H1 (cell line): ENCODE measurements around the gene SORCS3. TPM values are rescaled to one million over a fixed set of nuclear protein-coding genes. Genes with fewer than 3 reads are reported as not detected.

ENCODE experiments used
- CTCF ChIA-PET: fragments of 300-600 bp; sonication (Branson Sonifier 250); formaldehyde crosslinking; loops from one replicate; lab custom pipeline; 2021; ENCODE audit not compliant: partially characterized antibody; lab: Charles Lee
- POLR2A ChIA-PET: fragments of 300-600 bp; sonication (Branson Sonifier 250); formaldehyde crosslinking; loops from one replicate; lab custom pipeline; 2021; ENCODE audit warnings: inconsistent platforms; ENCODE audit not compliant: partially characterized antibody; lab: Charles Lee
- DNase-seq, 2 experiments: peaks; one replicate each; pipeline versions ENCODE4 v3.0.0 to v3.0.0-alpha.2; 2010 to 2022; ENCODE audit warnings: low spot score in 2 of 2, low read depth in 1 of 2, mixed read lengths in 1 of 2
- FAIRE-seq: peaks from 2 replicates; lab custom pipeline; 2011; peaks lifted over from hg19 to GRCh38; lab: Jason Lieb, UNC
- H2AFZ ChIP-seq: 2 replicates; pipeline ENCODE4 v1.8.1; 2012; ENCODE audit warnings: low read length, inconsistent platforms
- H2AK5ac ChIP-seq: 2 replicates; pipeline ENCODE4 v1.6.1; 2013; ENCODE audit warnings: low read depth, low read length
- H2BK120ac ChIP-seq: replicated peaks from 2 replicates; pipeline ENCODE3; 2013; ENCODE audit warnings: low read depth, low read length, inconsistent platforms
- H2BK12ac ChIP-seq: 2 replicates; pipeline ENCODE4 v1.6.1; 2013; ENCODE audit warnings: low read depth, low read length
- H2BK15ac ChIP-seq: 2 replicates; pipeline ENCODE4 v1.6.1; 2013; ENCODE audit warnings: low read length
- H2BK20ac ChIP-seq: 2 replicates; pipeline ENCODE4 v1.6.1; 2013; ENCODE audit warnings: low read length
- H2BK5ac ChIP-seq: 2 replicates; pipeline ENCODE4 v1.6.1; 2013; ENCODE audit warnings: low read depth, low read length
- H3K14ac ChIP-seq: 2 replicates; pipeline ENCODE4 v1.6.1; 2013; ENCODE audit warnings: inconsistent platforms; ENCODE audit not compliant: insufficient read length
- H3K18ac ChIP-seq: 2 replicates; pipeline ENCODE4 v1.6.1; 2013; ENCODE audit warnings: low read length; ENCODE audit errors: extremely low read depth
- H3K23ac ChIP-seq: 2 replicates; pipeline ENCODE4 v1.6.1; 2013; ENCODE audit warnings: inconsistent platforms; ENCODE audit not compliant: insufficient read length
- H3K23me2 ChIP-seq: 2 replicates; pipeline ENCODE4 v1.6.1; 2013; ENCODE audit warnings: low read depth, low read length
- H3K27ac ChIP-seq: 2 replicates; pipeline ENCODE4 v1.6.1; 2011; ENCODE audit warnings: low read depth, low read length, inconsistent platforms
- H3K27me3 ChIP-seq, 4 experiments: replicated peaks in 1 of 4; 1 replicate in 1 of 4; 2 replicates in 3 of 4; pipeline versions ENCODE4 v1.6.1 to v1.8.1; 2011 to 2013; ENCODE audit warnings: low read length in 3 of 4, mild to moderate bottlenecking in 3 of 4, inconsistent platforms in 2 of 4, mixed read lengths in 2 of 4, moderate library complexity in 1 of 4; ENCODE audit not compliant: control insufficient read depth in 3 of 4, insufficient read depth in 3 of 4; ENCODE audit errors: extremely low read depth in 1 of 4
- H3K36me3 ChIP-seq, 4 experiments: 2 replicates each; pipeline versions ENCODE4 v1.6.1 to v1.8.1; 2011 to 2013; ENCODE audit warnings: mild to moderate bottlenecking in 4 of 4, low read length in 3 of 4, moderate library complexity in 2 of 4, control low read depth in 1 of 4, inconsistent platforms in 1 of 4; ENCODE audit not compliant: insufficient read depth in 4 of 4, control insufficient read depth in 2 of 4
- H3K4ac ChIP-seq: replicated peaks from 2 replicates; pipeline ENCODE3; 2013; ENCODE audit warnings: low read length, low read depth, mixed read lengths, inconsistent platforms; ENCODE audit not compliant: insufficient read length
- H3K4me1 ChIP-seq, 4 experiments: replicated peaks in 1 of 4; 1 replicate in 1 of 4; 2 replicates in 3 of 4; pipeline versions ENCODE4 v1.6.1 to v1.8.1; 2011 to 2013; ENCODE audit warnings: low read length in 3 of 4, inconsistent platforms in 2 of 4, mixed read lengths in 1 of 4; ENCODE audit not compliant: insufficient read depth in 4 of 4, control insufficient read depth in 3 of 4
- H3K4me2 ChIP-seq, 2 experiments: 2 replicates each; pipeline versions ENCODE4 v1.6.1 to v1.8.1; 2011 to 2013; ENCODE audit warnings: low read depth in 2 of 2, low read length in 2 of 2, control low read depth in 1 of 2, inconsistent platforms in 1 of 2, mild to moderate bottlenecking in 1 of 2; ENCODE audit not compliant: insufficient read depth in 1 of 2
- H3K4me3 ChIP-seq, 4 experiments: fragments of 200-600, 300-600 bp in 1 of 4; sonication (generic), shearing (Covaris generic), sonication (Bioruptor Twin) in 1 of 4; 2 replicates each; pipeline versions ENCODE4 v1.5.1 to v1.8.1; 2011 to 2016; ENCODE audit warnings: low read length in 4 of 4, low read depth in 3 of 4, control low read depth in 2 of 4, inconsistent platforms in 2 of 4, mild to moderate bottlenecking in 2 of 4, mixed read lengths in 1 of 4, moderate library complexity in 1 of 4; ENCODE audit not compliant: insufficient read depth in 2 of 4; ENCODE audit errors: extremely low read depth in 1 of 4
- H3K56ac ChIP-seq: replicated peaks from 2 replicates; pipeline ENCODE3; 2013; ENCODE audit warnings: low read depth, mild to moderate bottlenecking, mixed read lengths, low read length, inconsistent platforms; ENCODE audit not compliant: insufficient read length
- H3K79me1 ChIP-seq: 2 replicates; pipeline ENCODE4 v1.6.1; 2013; ENCODE audit warnings: low read depth, low read length, control low read depth
- H3K79me2 ChIP-seq, 2 experiments: 2 replicates each; pipeline versions ENCODE4 v1.6.1 to v1.8.1; 2012 to 2013; ENCODE audit warnings: low read length in 2 of 2, mild to moderate bottlenecking in 2 of 2, inconsistent platforms in 1 of 2; ENCODE audit not compliant: insufficient read depth in 2 of 2, control insufficient read depth in 1 of 2
- H3K9ac ChIP-seq, 4 experiments: replicated peaks in 1 of 4; 1 replicate in 1 of 4; 2 replicates in 3 of 4; pipeline versions ENCODE4 v1.6.1 to v1.8.1; 2011 to 2013; ENCODE audit warnings: low read depth in 3 of 4, low read length in 3 of 4, control low read depth in 2 of 4, mild to moderate bottlenecking in 2 of 4, moderate library complexity in 2 of 4, inconsistent platforms in 1 of 4; ENCODE audit errors: extremely low read depth in 1 of 4
- H3K9me3 ChIP-seq, 2 experiments: 2 replicates each; pipeline versions ENCODE4 v1.6.1 to v1.8.1; 2012 to 2013; ENCODE audit warnings: mild to moderate bottlenecking in 2 of 2, moderate library complexity in 2 of 2, control low read depth in 1 of 2, inconsistent platforms in 1 of 2, low read depth in 1 of 2, low read length in 1 of 2, mixed read lengths in 1 of 2; ENCODE audit not compliant: insufficient read depth in 2 of 2
- H4K20me1 ChIP-seq, 2 experiments: replicated peaks in 1 of 2; 2 replicates each; pipeline versions ENCODE3 to v1.8.1; 2011 to 2013; ENCODE audit warnings: inconsistent platforms in 2 of 2, low read length in 2 of 2, mild to moderate bottlenecking in 1 of 2; ENCODE audit not compliant: insufficient read depth in 2 of 2, control insufficient read depth in 1 of 2
- H4K5ac ChIP-seq: 2 replicates; pipeline ENCODE4 v1.6.1; 2013; ENCODE audit warnings: low read length, low read depth, mixed read lengths, inconsistent platforms; ENCODE audit not compliant: insufficient read length
- H4K8ac ChIP-seq: 2 replicates; pipeline ENCODE4 v1.8.0; 2013; ENCODE audit warnings: mild to moderate bottlenecking, moderate library complexity, low read length, inconsistent platforms; ENCODE audit not compliant: insufficient read depth; ENCODE audit errors: extremely low read depth
- H4K91ac ChIP-seq: replicated peaks from 2 replicates; pipeline ENCODE3; 2013; ENCODE audit warnings: low read length, mixed read lengths, inconsistent platforms; ENCODE audit not compliant: insufficient read length
- BACH1 ChIP-seq: IDR thresholded peaks from 2 replicates; pipeline ENCODE4 v1.6.1; 2012; ENCODE audit warnings: low read length, improper control_type of control experiment
- NRF1 ChIP-seq: IDR thresholded peaks from 2 replicates; pipeline ENCODE4 v1.6.1; 2011; ENCODE audit warnings: mild to moderate bottlenecking, low read depth, low read length, improper control_type of control experiment
- RAD21 ChIP-seq, 2 experiments: IDR thresholded peaks in 1 of 2; conservative IDR thresholded peaks in 1 of 2; 2 replicates each; pipeline ENCODE4 v1.6.1; 2011; ENCODE audit warnings: low read depth in 2 of 2, low read length in 2 of 2, improper control_type of control experiment in 1 of 2, inconsistent platforms in 1 of 2, mild to moderate bottlenecking in 1 of 2, moderate library complexity in 1 of 2
- RNF2 ChIP-seq: fragments of 200-900, 300-1000 bp; sonication (generic); IDR thresholded peaks from 2 replicates; pipeline ENCODE4 v1.7.1; 2016; ENCODE audit warnings: borderline replicate concordance, low read depth, mild to moderate bottlenecking, antibody characterized with exemption, low read length; ENCODE audit not compliant: poor library complexity, severe bottlenecking; ENCODE audit errors: missing control alignments
- WGBS, 2 experiments: shearing (Covaris generic) in 1 of 2; methylation state at CpG; one replicate each; pipeline versions ENCODE4 v1.1.6 to v1.1.7; 2013 to 2015; ENCODE audit warnings: low lambda C conversion rate in 2 of 2, mixed read lengths in 2 of 2, inconsistent platforms in 1 of 2, low coverage in 1 of 2, missing lambda C conversion rate in 1 of 2; ENCODE audit not compliant: insufficient replicate concordance in 2 of 2, insufficient coverage in 1 of 2, insufficient read length in 1 of 2; ENCODE audit errors: extremely low coverage in 1 of 2, missing lambda C conversion rate in 1 of 2; 5-methylcytosine and 5-hydroxymethylcytosine counted together
- polyA plus RNA-seq, 7 experiments: library from polyadenylated mRNA; depleted of rRNA in 3 of 7; stranded (reverse) in 5 of 7; unstranded in 2 of 7; fragments of >200 nt in 5 of 7; fragments of 200-250 nt in 2 of 7; gene quantifications; 1 replicate in 5 of 7; 2 replicates in 1 of 7; 4 replicates in 1 of 7; pipeline versions ENCODE4 v1.2.1 to v1.2.3, GENCODE V29; 2011 to 2013; ENCODE audit warnings: missing spikeins in 2 of 7, mixed read lengths in 2 of 7
- total RNA-seq: library from RNA; stranded (reverse); fragmentation: NEBNext Ultra II Directional; extraction: Animal tissue kit (Norgen Biotek cat#: 25700); gene quantifications from 2 replicates; pipeline ENCODE4 v1.2.1, GENCODE V29; 2021
- TF ChIP-seq, protein P1 (sequence below): IDR thresholded peaks from 2 replicates; pipeline ENCODE4 v1.6.1; 2011; ENCODE audit warnings: low read length, improper control_type of control experiment

The SORCS3 gene
- total and polyA plus RNA-seq, 2 of the 8 experiments (the other 6 are each of a cell fraction or from before 2014, with no cell fraction given), result 0.26 to 0.88 TPM

DNA sequence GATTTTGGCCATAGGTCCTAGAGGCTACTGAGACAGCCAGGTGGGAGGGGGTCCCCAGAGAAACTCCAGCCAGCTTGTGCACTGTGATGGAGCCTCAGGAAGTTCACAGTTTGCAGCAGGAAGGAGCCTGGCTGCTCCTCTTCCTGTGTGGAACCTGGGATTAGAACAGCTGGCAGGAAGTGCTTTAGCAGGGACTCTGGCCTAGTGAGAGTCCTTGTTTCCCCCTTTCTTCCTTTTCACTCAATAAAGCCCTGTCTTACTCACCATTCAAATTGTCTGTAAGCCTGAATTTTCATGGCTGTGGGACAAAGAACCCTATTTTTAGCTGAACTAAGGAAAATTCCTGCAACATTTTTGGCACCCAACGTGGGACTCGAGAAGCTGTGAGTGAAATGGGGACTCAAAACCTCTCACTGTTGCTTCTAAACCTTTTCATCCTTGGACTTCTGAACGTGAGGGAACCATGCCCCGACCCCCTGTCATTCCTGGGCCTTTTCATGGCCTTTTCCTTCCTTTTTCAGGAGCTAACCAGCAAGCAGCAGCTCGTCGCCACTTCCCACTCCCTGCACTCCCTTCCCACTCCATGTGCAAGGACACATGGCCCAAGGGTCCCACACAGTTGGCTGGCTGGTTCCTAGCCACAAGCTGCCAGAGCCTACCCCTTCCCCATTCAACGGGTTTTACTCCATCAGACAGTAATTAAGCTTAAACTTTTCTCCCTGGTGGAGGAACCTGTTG, 32.8 kb upstream of the SORCS3 start:
- 87% methylated on average over 7 of the region's 7 CpGs; no CpG with 5 or more reads in 1 of the 2 experiments for WGBS, 2 experiments
- no peak overlapping the region for H2BK5ac ChIP-seq
- no peak overlapping the region for H2BK120ac ChIP-seq
- no peak overlapping the region for H3K9ac ChIP-seq
- H3K27me3 ChIP-seq, result no peaks in the 10 kb centered on the region
- H2AK5ac ChIP-seq, result no peak overlapping the region
- no peaks in the 10 kb centered on the region for H3K79me2 ChIP-seq
- no peak overlapping the region for H4K8ac ChIP-seq
- no peak overlapping the region for H3K56ac ChIP-seq
- no peak overlapping the region for H2BK20ac ChIP-seq
- no peak for FAIRE-seq
- no peaks in the 10 kb centered on the region for H3K23me2 ChIP-seq
- POLR2A ChIA-PET, result no interaction called here
- TF ChIP-seq BACH1 (no peak), RAD21 (IDR thresholded peaks at IDR 0.05 in 1 of 2, conservative IDR thresholded peaks at IDR 0.05 in 1 of 2; ENCODE audit: low read depth in 2 of 2, low read length in 2 of 2) (no peak), NRF1 (no peak), RNF2 (no peak)
- TF ChIP-seq, protein P1, sequence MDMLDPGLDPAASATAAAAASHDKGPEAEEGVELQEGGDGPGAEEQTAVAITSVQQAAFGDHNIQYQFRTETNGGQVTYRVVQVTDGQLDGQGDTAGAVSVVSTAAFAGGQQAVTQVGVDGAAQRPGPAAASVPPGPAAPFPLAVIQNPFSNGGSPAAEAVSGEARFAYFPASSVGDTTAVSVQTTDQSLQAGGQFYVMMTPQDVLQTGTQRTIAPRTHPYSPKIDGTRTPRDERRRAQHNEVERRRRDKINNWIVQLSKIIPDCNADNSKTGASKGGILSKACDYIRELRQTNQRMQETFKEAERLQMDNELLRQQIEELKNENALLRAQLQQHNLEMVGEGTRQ, result no peak
- TF ChIP-seq, all 59 proteins: peak for 0
- Histone ChIP-seq H3K27ac (no peak overlapping the region), H3K4me3 (no peak overlapping the region), H4K20me1 (no peaks in the 10 kb centered on the region), H2AFZ (no peak overlapping the region), H4K91ac (no peak overlapping the region), H3K79me1 (no peaks in the 10 kb centered on the region), H4K5ac (no peak overlapping the region), H3K36me3 (peaks cover 0 to 2% (median 0%) of the 10 kb centered on the region in 4 experiments; a peak in 1 of 8 replicates), H2BK15ac (no peak overlapping the region), H2BK12ac (no peak overlapping the region), H3K4me1 (no peaks in the 10 kb centered on the region), H3K18ac (no peak overlapping the region), H3K4me2 (no peak overlapping the region), H3K23ac (no peak overlapping the region), H3K9me3 (peaks cover 21 to 27% of the 10 kb centered on the region in 2 experiments), H3K14ac (no peak overlapping the region), H3K4ac (no peak overlapping the region)
- CTCF ChIA-PET, result interaction anchor here (0.5 to 3.4 kb wide), 10 partner anchors 10 to 995 kb away, joined by 3 to 22 read pairs (median 3); no protein-coding TSS in a partner anchor
- DNase-seq, result no peak
